Karpas-422 (cell line): Measurements from ENCODE around the gene RAD9B. TPM values are rescaled to one million over a fixed set of nuclear protein-coding genes. Genes with fewer than 3 reads are reported as not detected.
"Not testable (repeated sequence)": the region's sequence is repeated elsewhere in the genome, so short reads cannot be mapped to it uniquely, and the experiment has no call there.

Experiments
- DNase-seq: peaks from one replicate; pipeline ENCODE4 v3.0.0-alpha.2; 2015
- H2AFZ ChIP-seq: fragments of 200-600 bp; sonication (generic); 2 replicates; pipeline ENCODE4 v1.6.1; 2014; ENCODE audit warnings: antibody characterized with exemption, low read length, mixed read lengths
- H3K27ac ChIP-seq: fragments of 200-600 bp; sonication (generic); 2 replicates; pipeline ENCODE4 v1.5.1; 2014; ENCODE audit warnings: mild to moderate bottlenecking, low read length, moderate library complexity
- H3K27me3 ChIP-seq: fragments of 200-600 bp; sonication (generic); 2 replicates; pipeline ENCODE4 v1.6.1; 2014; ENCODE audit warnings: low read length, mixed read lengths
- H3K36me3 ChIP-seq: fragments of 200-600 bp; sonication (generic); 2 replicates; pipeline ENCODE4 v1.6.1; 2014; ENCODE audit warnings: low read length, mixed read lengths; ENCODE audit not compliant: insufficient read depth
- H3K4me1 ChIP-seq: fragments of 200-600 bp; sonication (generic); 2 replicates; pipeline ENCODE4 v1.6.1; 2014; ENCODE audit warnings: mild to moderate bottlenecking, low read length, mixed read lengths
- H3K4me2 ChIP-seq: fragments of 200-600 bp; sonication (generic); 2 replicates; pipeline ENCODE4 v1.6.1; 2014; ENCODE audit warnings: low read length, low read depth, mild to moderate bottlenecking; ENCODE audit not compliant: poor library complexity, severe bottlenecking
- H3K4me3 ChIP-seq: fragments of 200-600 bp; sonication (generic); 2 replicates; pipeline ENCODE4 v1.5.1; 2014; ENCODE audit warnings: mild to moderate bottlenecking, antibody characterized with exemption, low read length, mixed read lengths
- H3K79me2 ChIP-seq: fragments of 200-600 bp; sonication (generic); 2 replicates; pipeline ENCODE4 v1.6.1; 2014; ENCODE audit warnings: mild to moderate bottlenecking, low read length, mixed read lengths
- H3K9ac ChIP-seq: fragments of 200-600 bp; sonication (generic); 2 replicates; pipeline ENCODE4 v1.6.0; 2014; ENCODE audit warnings: low read length
- H3K9me2 ChIP-seq: fragments of 200-600 bp; sonication (generic), shearing (Covaris generic); replicated peaks from 2 replicates; pipeline ENCODE4 v1.6.0; 2014; ENCODE audit warnings: mild to moderate bottlenecking, low read length, moderate library complexity; ENCODE audit not compliant: insufficient read depth
- H3K9me3 ChIP-seq: fragments of 300-700, 200-600 bp; sonication (generic); 2 replicates; pipeline ENCODE4 v1.6.1; 2014; ENCODE audit warnings: low read length, mixed read lengths
- H4K20me1 ChIP-seq: fragments of 200-600 bp; sonication (generic); 2 replicates; pipeline ENCODE4 v1.6.1; 2014; ENCODE audit warnings: mild to moderate bottlenecking, antibody characterized with exemption, low read length, low read depth; ENCODE audit not compliant: insufficient read depth
- total RNA-seq: library from RNA; depleted of rRNA; stranded (reverse); fragments of >200 nt; shearing (Covaris generic); gene quantifications from 2 replicates; pipeline ENCODE4 v1.2.3, GENCODE V29; 2014; ENCODE audit warnings: low replicate concordance

The RAD9B gene
- total RNA-seq, 1 experiment from 2014 or later = 1.4 TPM

DNA sequence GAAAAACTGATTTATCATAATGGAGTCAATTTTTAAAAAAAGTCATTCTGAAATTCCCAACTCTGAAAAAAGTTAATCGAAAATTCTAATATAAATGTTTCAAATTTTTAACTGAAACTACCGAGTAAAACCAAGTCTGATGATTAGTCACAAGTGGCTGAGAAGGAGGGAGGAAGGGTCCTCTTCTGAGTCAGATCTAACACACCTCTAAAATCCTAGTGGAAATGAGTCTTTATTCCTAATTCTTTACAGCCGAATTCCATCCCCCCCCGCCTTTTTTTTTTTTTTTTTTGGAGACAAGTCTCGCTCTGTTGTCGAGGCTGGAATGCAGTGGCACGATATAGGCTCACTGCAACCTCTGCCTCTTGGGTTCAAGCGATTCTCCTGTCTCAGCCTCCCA is 37.9 kb downstream of the RAD9B start:
- Histone ChIP-seq H3K4me3 (no peak overlapping the region), H3K4me1 (peaks cover 69% of the 10 kb centered on the region), H3K4me2 (peak overlapping the region; percentile 19), H3K79me2 (peaks cover 76% of the 10 kb centered on the region), H3K9me3 (no peaks in the 10 kb centered on the region), H3K36me3 (peaks cover 48% of the 10 kb centered on the region), H2AFZ (no peak overlapping the region), H3K9ac (no peak overlapping the region), H3K27ac (peak overlapping the region; percentile 65), H3K9me2 (no peaks in the 10 kb centered on the region), H4K20me1 (no peaks in the 10 kb centered on the region), H3K27me3 (no peaks in the 10 kb centered on the region)
- DNase-seq = no peak

DNA sequence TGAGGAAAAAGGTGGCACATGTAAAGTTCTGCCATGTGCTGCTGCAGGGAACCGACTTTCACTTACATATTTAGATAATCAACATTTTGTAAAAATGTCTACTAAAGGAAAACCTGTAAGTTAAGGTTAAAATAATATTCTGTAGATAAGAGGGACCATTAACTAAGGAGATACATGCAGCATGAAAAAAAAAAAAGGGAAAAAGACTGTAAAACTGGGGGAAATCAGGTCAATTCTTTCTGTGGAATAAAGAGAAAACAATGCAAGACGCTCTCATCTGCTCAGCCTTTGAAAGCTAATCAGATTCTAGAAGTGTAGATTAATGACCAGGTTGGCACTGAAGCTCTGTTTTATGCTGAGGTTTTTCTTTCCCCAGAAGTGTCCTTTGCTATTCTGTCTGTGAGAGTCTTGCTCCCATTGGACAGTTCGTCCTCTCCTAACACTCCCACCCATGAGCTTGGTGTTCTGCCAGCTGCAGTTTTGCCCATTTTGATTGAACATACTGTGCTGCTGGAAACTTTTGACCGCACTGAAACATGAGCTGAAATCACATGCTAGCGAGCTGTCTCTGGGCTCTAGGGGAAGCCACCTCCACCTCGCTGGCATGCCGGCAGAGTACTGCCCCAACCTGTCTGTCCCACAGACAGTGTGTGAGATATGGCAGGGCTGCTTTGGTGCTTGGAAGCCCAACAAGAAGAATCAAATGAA is 41.3 kb downstream of the RAD9B start:
- H3K27me3 ChIP-seq = no peaks in the 10 kb centered on the region
- H3K9ac ChIP-seq = no peak overlapping the region
- H3K27ac ChIP-seq = no peak overlapping the region
- H3K9me3 ChIP-seq = no peaks in the 10 kb centered on the region
- H3K9me2 ChIP-seq = no peaks in the 10 kb centered on the region
- peaks cover 79% of the 10 kb centered on the region for H3K79me2 ChIP-seq
- H3K4me2 ChIP-seq = no peak overlapping the region
- no peak overlapping the region for H3K4me3 ChIP-seq
- DNase-seq = no peak
- peaks cover 2% of the 10 kb centered on the region; the same call in 1 of the 2 replicates for H4K20me1 ChIP-seq
- H3K4me1 ChIP-seq = peaks cover 35% of the 10 kb centered on the region
- peaks cover 40% of the 10 kb centered on the region for H3K36me3 ChIP-seq
- no peak overlapping the region for H2AFZ ChIP-seq

- H3K79me2 ChIP-seq = peaks cover 81% of the 10 kb centered on the region
- DNase-seq = no peak
- H3K4me3 ChIP-seq = no peak overlapping the region
- H4K20me1 ChIP-seq = peaks cover 2% of the 10 kb centered on the region; the same call in 1 of the 2 replicates
- H3K9ac ChIP-seq = no peak overlapping the region
- H3K27ac ChIP-seq = no peak overlapping the region
- peaks cover 38% of the 10 kb centered on the region for H3K36me3 ChIP-seq
- no peaks in the 10 kb centered on the region for H3K27me3 ChIP-seq
- no peak overlapping the region for H2AFZ ChIP-seq
- H3K9me2 ChIP-seq = no peaks in the 10 kb centered on the region
- H3K4me1 ChIP-seq = peaks cover 30% of the 10 kb centered on the region
- H3K4me2 ChIP-seq = no peak overlapping the region
- H3K9me3 ChIP-seq = no peaks in the 10 kb centered on the region
Measured at GRCh38 chr12:110543965-110544364, 41.8 kb downstream of the RAD9B start.

DNA sequence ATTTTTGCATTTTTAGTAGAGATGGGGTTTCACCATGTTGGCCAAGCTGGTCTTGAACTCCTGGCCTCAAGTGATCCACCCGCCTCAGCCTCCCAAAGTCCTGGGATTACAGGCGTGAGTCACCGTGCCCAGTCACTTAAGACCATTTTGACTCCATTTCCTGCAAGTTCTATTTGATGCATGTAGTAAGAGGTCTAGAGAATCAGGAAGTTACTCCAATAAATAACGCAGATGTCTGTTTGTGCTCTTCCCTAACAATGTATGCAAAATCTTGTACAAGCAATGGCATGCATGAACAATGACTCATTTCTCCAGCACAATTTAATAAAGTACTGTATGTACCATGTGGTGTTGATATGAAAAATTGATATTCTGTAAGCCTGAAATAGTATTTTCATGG is 43.1 kb downstream of the RAD9B start:
- H3K9me3 ChIP-seq, H3K27ac ChIP-seq, H3K4me2 ChIP-seq, H3K4me3 ChIP-seq, H3K9me2 ChIP-seq, H4K20me1 ChIP-seq, H3K27me3 ChIP-seq, DNase-seq, H2AFZ ChIP-seq, H3K9ac ChIP-seq: not testable (repeated sequence)
- Histone ChIP-seq H3K36me3 (peaks cover 39% of the 10 kb centered on the region), H3K79me2 (peaks cover 81% of the 10 kb centered on the region), H3K4me1 (peaks cover 17% of the 10 kb centered on the region)

- H3K27ac ChIP-seq = no peak overlapping the region
- H3K79me2 ChIP-seq = peaks cover 84% of the 10 kb centered on the region
- H3K36me3 ChIP-seq = peaks cover 42% of the 10 kb centered on the region
- H3K9me3 ChIP-seq = no peaks in the 10 kb centered on the region
- peaks cover 12% of the 10 kb centered on the region; the same call in 1 of the 2 replicates for H3K4me1 ChIP-seq
- H2AFZ ChIP-seq = no peak overlapping the region
- H3K9ac ChIP-seq = no peak overlapping the region
- no peak overlapping the region for H3K4me2 ChIP-seq
- no peak overlapping the region for H3K4me3 ChIP-seq
- H4K20me1 ChIP-seq = peaks cover 2% of the 10 kb centered on the region; the same call in 1 of the 2 replicates
- no peak for DNase-seq
- no peaks in the 10 kb centered on the region for H3K27me3 ChIP-seq
- H3K9me2 ChIP-seq = no peaks in the 10 kb centered on the region
Measured at GRCh38 chr12:110545812-110546211, 43.7 kb downstream of the RAD9B start.

DNA sequence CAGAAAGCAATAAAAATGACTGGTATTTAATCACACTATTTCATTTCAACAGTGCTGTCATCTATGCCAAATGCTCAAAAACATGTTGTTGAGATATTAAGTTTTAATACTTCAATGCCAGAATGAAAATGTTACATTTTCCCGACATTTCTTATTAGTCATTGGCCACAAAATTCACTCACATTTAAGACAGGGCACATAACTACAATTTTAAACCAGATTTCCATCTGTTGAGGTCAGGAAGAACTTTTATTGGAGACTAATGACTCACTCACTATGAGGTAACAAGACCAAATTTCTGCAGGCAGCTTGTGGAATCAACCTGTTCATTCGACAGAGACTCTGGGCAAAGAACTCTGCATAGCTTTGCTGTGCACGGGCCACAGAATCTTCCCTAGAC is 44.2 kb downstream of the RAD9B start:
- Histone ChIP-seq H3K27me3 (no peaks in the 10 kb centered on the region), H3K27ac (no peak overlapping the region), H3K4me2 (no peak overlapping the region), H3K4me3 (no peak overlapping the region), H3K9me2 (no peaks in the 10 kb centered on the region), H2AFZ (no peak overlapping the region), H3K4me1 (peaks cover 8% of the 10 kb centered on the region; the same call in 1 of the 2 replicates), H3K9me3 (no peaks in the 10 kb centered on the region), H3K79me2 (peaks cover 89% of the 10 kb centered on the region), H3K36me3 (peaks cover 45% of the 10 kb centered on the region), H4K20me1 (peaks cover 2% of the 10 kb centered on the region; the same call in 1 of the 2 replicates), H3K9ac (no peak overlapping the region)
- DNase-seq = no peak

DNA sequence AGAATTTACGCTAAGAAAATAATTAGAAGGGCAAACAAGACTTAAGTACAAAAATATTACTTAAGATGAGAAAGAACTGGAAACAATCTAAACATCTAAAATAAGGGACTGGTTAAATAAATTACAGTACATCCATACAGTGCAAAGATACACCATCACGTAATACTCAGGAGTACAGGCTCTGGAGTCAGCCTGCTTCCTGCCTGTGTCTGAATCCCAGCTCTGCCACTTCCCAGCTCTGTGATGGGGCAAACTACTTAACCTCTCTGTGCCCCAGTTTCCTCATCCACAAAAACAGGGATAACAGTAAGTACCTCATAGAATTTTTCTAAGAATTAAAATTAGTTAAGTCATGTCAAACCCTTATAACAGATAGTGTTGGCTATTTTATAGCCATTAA is 45.0 kb downstream of the RAD9B start:
- H3K4me1 ChIP-seq = 0 out of 2 replicates have a peak, but pooled peaks cover under 1% of the 10 kb centered on the region
- H3K4me2 ChIP-seq = no peak overlapping the region
- DNase-seq = no peak
- H3K4me3 ChIP-seq = no peak overlapping the region
- no peaks in the 10 kb centered on the region for H3K27me3 ChIP-seq
- H3K9me3 ChIP-seq = no peaks in the 10 kb centered on the region
- peaks cover 2% of the 10 kb centered on the region; the same call in 1 of the 2 replicates for H4K20me1 ChIP-seq
- H2AFZ ChIP-seq = no peak overlapping the region
- no peaks in the 10 kb centered on the region for H3K9me2 ChIP-seq
- H3K9ac ChIP-seq = no peak overlapping the region
- H3K27ac ChIP-seq = no peak overlapping the region
- peaks cover 91% of the 10 kb centered on the region for H3K79me2 ChIP-seq
- peaks cover 52% of the 10 kb centered on the region for H3K36me3 ChIP-seq

GRCh38 chr12:110548678-110549077 is 46.5 kb downstream of the RAD9B start:
- H3K4me2 ChIP-seq = no peak overlapping the region
- H4K20me1 ChIP-seq = peaks cover 2% of the 10 kb centered on the region; the same call in 1 of the 2 replicates

More at GRCh38 chr12:110548678-110549077, 46.5 kb downstream of the RAD9B start:
- Histone ChIP-seq H3K9me2 (no peaks in the 10 kb centered on the region), H3K4me3 (no peak overlapping the region), H3K27ac (no peak overlapping the region), H2AFZ (no peak overlapping the region), H3K4me1 (no peaks in the 10 kb centered on the region), H3K9ac (no peak overlapping the region), H3K79me2 (peaks cover 91% of the 10 kb centered on the region), H3K9me3 (no peaks in the 10 kb centered on the region), H3K27me3 (no peaks in the 10 kb centered on the region), H3K36me3 (peaks cover 42% of the 10 kb centered on the region)
- DNase-seq = no peak
